Neural progenitor cell (in vitro differentiated cells): ENCODE data around the gene MLH1.

Source experiments
- EZH2 ChIP-seq: fragments of 200-600 bp; sonication (generic); IDR thresholded peaks from 2 replicates; pipeline ENCODE4 v1.6.1; 2017; ENCODE audit warnings: antibody characterized with exemption, mild to moderate bottlenecking, moderate library complexity
- TF ChIP-seq, protein P1 (sequence below): fragments of 200-600 bp; sonication (generic); IDR thresholded peaks from 2 replicates; pipeline ENCODE4 v1.5.1; 2017; ENCODE audit warnings: antibody characterized with exemption, mild to moderate bottlenecking

DNA sequence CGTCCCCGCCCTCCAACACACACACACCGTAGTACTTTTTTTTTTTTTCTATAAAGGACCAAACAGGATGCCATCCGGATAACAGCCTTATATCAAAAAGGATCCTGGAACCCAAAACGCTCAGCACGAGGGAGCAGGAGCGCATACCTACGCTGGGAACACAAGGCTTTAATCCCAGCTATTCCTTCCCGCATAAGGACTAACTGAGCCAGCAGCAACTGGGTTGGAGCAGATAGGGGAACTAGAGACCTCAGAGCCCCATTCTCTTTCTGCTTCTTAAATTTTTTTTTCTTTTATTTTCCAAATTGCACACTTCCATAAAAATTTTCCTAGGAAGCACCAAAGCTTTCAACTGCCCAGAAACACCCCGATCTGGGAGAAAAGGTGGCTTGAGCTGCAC is 49.7 kb upstream of the MLH1 start:
- TF ChIP-seq, protein P1, sequence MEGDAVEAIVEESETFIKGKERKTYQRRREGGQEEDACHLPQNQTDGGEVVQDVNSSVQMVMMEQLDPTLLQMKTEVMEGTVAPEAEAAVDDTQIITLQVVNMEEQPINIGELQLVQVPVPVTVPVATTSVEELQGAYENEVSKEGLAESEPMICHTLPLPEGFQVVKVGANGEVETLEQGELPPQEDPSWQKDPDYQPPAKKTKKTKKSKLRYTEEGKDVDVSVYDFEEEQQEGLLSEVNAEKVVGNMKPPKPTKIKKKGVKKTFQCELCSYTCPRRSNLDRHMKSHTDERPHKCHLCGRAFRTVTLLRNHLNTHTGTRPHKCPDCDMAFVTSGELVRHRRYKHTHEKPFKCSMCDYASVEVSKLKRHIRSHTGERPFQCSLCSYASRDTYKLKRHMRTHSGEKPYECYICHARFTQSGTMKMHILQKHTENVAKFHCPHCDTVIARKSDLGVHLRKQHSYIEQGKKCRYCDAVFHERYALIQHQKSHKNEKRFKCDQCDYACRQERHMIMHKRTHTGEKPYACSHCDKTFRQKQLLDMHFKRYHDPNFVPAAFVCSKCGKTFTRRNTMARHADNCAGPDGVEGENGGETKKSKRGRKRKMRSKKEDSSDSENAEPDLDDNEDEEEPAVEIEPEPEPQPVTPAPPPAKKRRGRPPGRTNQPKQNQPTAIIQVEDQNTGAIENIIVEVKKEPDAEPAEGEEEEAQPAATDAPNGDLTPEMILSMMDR: no peak
- TF ChIP-seq EZH2: no peak
